SK-N-MC (cell line): ENCODE measurements around the gene PARD3B.

ENCODE experiments used
- DNase-seq: peaks from one replicate; pipeline ENCODE4 v3.0.0-alpha.2; 2011; ENCODE audit warnings: low read depth, low spot score
- H3K27ac ChIP-seq: fragments of 200-600 bp; sonication (generic); 2 replicates; pipeline ENCODE4 v1.5.1; 2016; ENCODE audit warnings: mixed run types
- H3K36me3 ChIP-seq: fragments of 200-600 bp; sonication (generic); 2 replicates; pipeline ENCODE4 v1.6.1; 2017; ENCODE audit warnings: antibody characterized with exemption, low read length, mixed read lengths; ENCODE audit not compliant: insufficient read depth
- H3K4me3 ChIP-seq: fragments of 200-600 bp; sonication (generic); 2 replicates; pipeline ENCODE4 v1.5.1; 2016
- H3K9ac ChIP-seq: fragments of 200-600 bp; sonication (generic); 2 replicates; pipeline ENCODE4 v1.8.0; 2017; ENCODE audit warnings: mixed run types, mixed read lengths; ENCODE audit not compliant: insufficient read length
- H3K9me3 ChIP-seq: fragments of 200-600 bp; sonication (generic); 2 replicates; pipeline ENCODE4 v1.6.1; 2017; ENCODE audit warnings: low read depth, mild to moderate bottlenecking, antibody characterized with exemption, low read length, moderate library complexity, mixed read lengths
- EZH2 ChIP-seq: fragments of 200-600 bp; sonication (generic); IDR thresholded peaks from one replicate; pipeline ENCODE4 v1.6.1; 2017; ENCODE audit warnings: antibody characterized with exemption
- FOXP2 ChIP-seq: optimal IDR thresholded peaks from 2 replicates; pipeline ENCODE3; 2011; ENCODE audit warnings: mild to moderate bottlenecking, moderate library complexity; ENCODE audit not compliant: insufficient read depth; ENCODE audit errors: extremely low read length, control extremely low read depth
- POLR2AphosphoS5 ChIP-seq: IDR thresholded peaks from 2 replicates; pipeline ENCODE4 v1.6.1; 2012; ENCODE audit warnings: mild to moderate bottlenecking, low read depth, low read length, borderline replicate concordance

Gene PARD3B

GRCh38 chr2:204665771-204666170 lies 120.5 kb downstream of the PARD3B start:
- DNase-seq: no peak
- no peak overlapping the region for H3K27ac ChIP-seq
- TF ChIP-seq POLR2AphosphoS5 (no peak), FOXP2 (no peak), EZH2 (no peak)

GRCh38 chr2:204667990-204668389 lies 122.7 kb downstream of the PARD3B start:
- DNase-seq: no peak
- TF ChIP-seq EZH2: no peak
- TF ChIP-seq FOXP2: no peak
- TF ChIP-seq POLR2AphosphoS5: no peak
- no peak overlapping the region for H3K9ac ChIP-seq
- no peaks in the 10 kb centered on the region for H3K36me3 ChIP-seq
- no peaks in the 10 kb centered on the region for H3K9me3 ChIP-seq
- H3K27ac ChIP-seq: no peak overlapping the region
- no peak overlapping the region for H3K4me3 ChIP-seq

More at GRCh38 chr2:204665771-204666170, 120.5 kb downstream of the PARD3B start:
- H3K9me3 ChIP-seq: no peaks in the 10 kb centered on the region
- no peaks in the 10 kb centered on the region for H3K36me3 ChIP-seq
- H3K9ac ChIP-seq: no peak overlapping the region
- H3K4me3 ChIP-seq: no peak overlapping the region

GRCh38 chr2:204669382-204669781 lies 124.1 kb downstream of the PARD3B start:
- TF ChIP-seq POLR2AphosphoS5 (no peak), FOXP2 (no peak), EZH2 (no peak)
- Histone ChIP-seq H3K4me3 (no peak overlapping the region), H3K9me3 (no peaks in the 10 kb centered on the region)

GRCh38 chr2:204670124-204670523 lies 124.8 kb downstream of the PARD3B start:
- Histone ChIP-seq H3K4me3 (no peak overlapping the region), H3K9me3 (no peaks in the 10 kb centered on the region), H3K27ac (no peak overlapping the region), H3K9ac (no peak overlapping the region), H3K36me3 (no peaks in the 10 kb centered on the region)
- no peak for TF ChIP-seq EZH2
- no peak for DNase-seq

More at GRCh38 chr2:204669382-204669781, 124.1 kb downstream of the PARD3B start:
- H3K9ac ChIP-seq: no peak overlapping the region
- H3K36me3 ChIP-seq: no peaks in the 10 kb centered on the region
- no peak for DNase-seq
- no peak overlapping the region for H3K27ac ChIP-seq

- Histone ChIP-seq H3K9ac (no peak overlapping the region), H3K9me3 (no peaks in the 10 kb centered on the region), H3K27ac (no peak overlapping the region), H3K36me3 (no peaks in the 10 kb centered on the region), H3K4me3 (no peak overlapping the region)
- DNase-seq: no peak
- TF ChIP-seq POLR2AphosphoS5 (no peak), EZH2 (no peak), FOXP2 (no peak)
Observed at GRCh38 chr2:204670756-204671155, 125.5 kb downstream of the PARD3B start.

- H3K36me3 ChIP-seq: no peaks in the 10 kb centered on the region
- H3K27ac ChIP-seq: no peak overlapping the region
- H3K9me3 ChIP-seq: no peaks in the 10 kb centered on the region
- DNase-seq: no peak
- H3K9ac ChIP-seq: no peak overlapping the region
- H3K4me3 ChIP-seq: no peak overlapping the region
- no peak for TF ChIP-seq POLR2AphosphoS5
- TF ChIP-seq EZH2: no peak
- TF ChIP-seq FOXP2: no peak
Observed at GRCh38 chr2:204672772-204673171, 127.5 kb downstream of the PARD3B start.

- DNase-seq: no peak
- no peak overlapping the region for H3K4me3 ChIP-seq
- H3K27ac ChIP-seq: no peak overlapping the region
- no peak overlapping the region for H3K9ac ChIP-seq
- no peaks in the 10 kb centered on the region for H3K36me3 ChIP-seq
- H3K9me3 ChIP-seq: no peaks in the 10 kb centered on the region
- TF ChIP-seq EZH2: no peak
- TF ChIP-seq POLR2AphosphoS5: no peak
- no peak for TF ChIP-seq FOXP2
Observed at GRCh38 chr2:204673877-204674276, 128.6 kb downstream of the PARD3B start.

- H3K27ac ChIP-seq: no peak overlapping the region
- TF ChIP-seq POLR2AphosphoS5: no peak
- TF ChIP-seq EZH2: no peak
- TF ChIP-seq FOXP2: no peak
- no peak overlapping the region for H3K9ac ChIP-seq
- H3K4me3 ChIP-seq: no peak overlapping the region
- no peaks in the 10 kb centered on the region for H3K9me3 ChIP-seq
- H3K36me3 ChIP-seq: no peaks in the 10 kb centered on the region
- DNase-seq: no peak
Observed at GRCh38 chr2:204678031-204678430, 132.8 kb downstream of the PARD3B start.

GRCh38 chr2:204680576-204680975 lies 135.3 kb downstream of the PARD3B start:
- TF ChIP-seq FOXP2 (no peak), EZH2 (no peak), POLR2AphosphoS5 (no peak)
- no peak for DNase-seq
- Histone ChIP-seq H3K27ac (no peak overlapping the region), H3K9me3 (no peaks in the 10 kb centered on the region), H3K36me3 (no peaks in the 10 kb centered on the region), H3K9ac (no peak overlapping the region), H3K4me3 (no peak overlapping the region)
